ENCODE data around the gene GPR137B.

GPR137B gene

DNA sequence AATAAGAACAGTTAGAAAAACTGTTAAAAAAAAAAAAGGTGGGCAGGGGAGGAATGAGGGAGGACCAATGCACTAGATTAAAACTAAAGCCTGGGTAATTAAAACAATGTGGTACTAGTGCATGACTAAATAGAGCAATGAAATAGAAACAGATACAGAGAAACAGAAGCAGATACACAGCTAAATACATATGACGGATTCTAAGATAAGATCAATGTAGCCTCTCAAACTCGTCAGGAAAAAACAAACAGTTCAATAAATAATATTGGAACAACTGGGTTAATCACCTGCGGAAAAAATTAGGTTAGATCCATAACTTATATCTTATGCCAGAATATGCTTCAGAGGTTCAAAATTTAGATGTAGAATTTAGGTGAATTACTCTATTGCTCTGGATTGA is 71.2 kb downstream of the GPR137B start:
- no peak overlapping the region for H3K4me3 ChIP-seq (ENCODE audit: low read depth, low read length)
- no peak for DNase-seq (ENCODE audit: low read depth)
- TF ChIP-seq, protein P1, sequence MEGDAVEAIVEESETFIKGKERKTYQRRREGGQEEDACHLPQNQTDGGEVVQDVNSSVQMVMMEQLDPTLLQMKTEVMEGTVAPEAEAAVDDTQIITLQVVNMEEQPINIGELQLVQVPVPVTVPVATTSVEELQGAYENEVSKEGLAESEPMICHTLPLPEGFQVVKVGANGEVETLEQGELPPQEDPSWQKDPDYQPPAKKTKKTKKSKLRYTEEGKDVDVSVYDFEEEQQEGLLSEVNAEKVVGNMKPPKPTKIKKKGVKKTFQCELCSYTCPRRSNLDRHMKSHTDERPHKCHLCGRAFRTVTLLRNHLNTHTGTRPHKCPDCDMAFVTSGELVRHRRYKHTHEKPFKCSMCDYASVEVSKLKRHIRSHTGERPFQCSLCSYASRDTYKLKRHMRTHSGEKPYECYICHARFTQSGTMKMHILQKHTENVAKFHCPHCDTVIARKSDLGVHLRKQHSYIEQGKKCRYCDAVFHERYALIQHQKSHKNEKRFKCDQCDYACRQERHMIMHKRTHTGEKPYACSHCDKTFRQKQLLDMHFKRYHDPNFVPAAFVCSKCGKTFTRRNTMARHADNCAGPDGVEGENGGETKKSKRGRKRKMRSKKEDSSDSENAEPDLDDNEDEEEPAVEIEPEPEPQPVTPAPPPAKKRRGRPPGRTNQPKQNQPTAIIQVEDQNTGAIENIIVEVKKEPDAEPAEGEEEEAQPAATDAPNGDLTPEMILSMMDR (IDR thresholded peaks at IDR 0.05; ENCODE audit: control insufficient read depth, extremely low read depth, insufficient read depth) = no peak

DNA sequence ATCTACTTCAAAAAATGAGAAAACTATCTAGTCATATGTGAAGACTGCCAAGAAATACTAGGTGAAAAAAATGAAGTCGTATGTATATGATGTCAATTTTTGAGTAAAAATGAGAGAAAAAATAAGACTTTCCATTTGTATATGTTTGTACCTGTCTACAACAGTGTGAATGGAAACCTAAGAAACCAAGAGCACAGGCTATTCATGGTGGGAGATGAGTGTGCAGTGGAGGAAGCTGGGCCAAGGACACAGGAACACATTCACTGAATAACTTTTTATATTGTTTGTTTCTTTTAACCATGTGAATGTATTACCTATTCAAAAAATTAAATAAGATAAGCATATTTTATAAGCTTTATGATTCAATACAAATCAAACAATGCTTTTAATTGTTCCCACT is 72.4 kb downstream of the GPR137B start:
- TF ChIP-seq, protein P1 (IDR thresholded peaks at IDR 0.05; ENCODE audit: control insufficient read depth, extremely low read depth, insufficient read depth) = no peak
- no peak overlapping the region for H3K4me3 ChIP-seq (ENCODE audit: low read depth, low read length)
- DNase-seq (ENCODE audit: low read depth) = no peak

DNA sequence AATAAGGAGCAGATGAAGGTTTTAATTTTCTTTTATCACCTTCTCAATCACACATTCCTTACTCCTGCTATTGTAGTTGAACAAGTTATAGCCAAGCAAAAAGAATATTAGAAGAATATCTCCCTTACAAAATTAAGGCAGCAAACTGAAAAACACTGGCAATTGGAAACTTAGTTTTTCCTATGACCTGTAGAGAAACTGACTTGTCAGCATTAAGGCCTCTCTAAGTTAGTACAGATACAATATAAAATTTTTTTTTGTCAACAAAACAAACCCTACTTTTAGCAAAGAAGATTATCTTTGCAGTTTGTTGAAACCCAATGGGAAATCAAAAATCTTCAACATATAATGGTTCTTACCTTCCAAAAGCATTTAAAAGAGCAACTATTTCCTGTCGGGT is 78.1 kb downstream of the GPR137B start:
- TF ChIP-seq, protein P1 (IDR thresholded peaks at IDR 0.05; ENCODE audit: control insufficient read depth, extremely low read depth, insufficient read depth) = no peak

DNA sequence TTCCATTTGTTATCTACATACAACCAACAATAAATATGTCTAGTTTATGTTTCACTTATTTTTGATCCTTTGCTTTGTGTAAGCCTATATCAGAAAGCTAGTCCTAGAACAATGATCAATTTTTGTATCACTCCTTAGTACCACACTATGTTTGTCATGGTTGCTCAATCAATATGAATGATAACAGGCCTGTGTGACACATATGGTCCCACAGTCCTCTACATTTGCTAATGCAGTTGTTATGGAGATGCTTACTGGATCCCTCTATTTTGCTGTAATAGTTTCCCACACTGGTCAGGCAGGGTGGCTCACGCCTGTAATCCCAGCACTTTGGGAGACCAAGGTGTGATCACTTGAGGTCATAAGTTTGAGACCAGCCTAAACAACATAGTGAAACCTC is 80.3 kb downstream of the GPR137B start:
- H3K4me3 ChIP-seq (ENCODE audit: low read depth, low read length) = no peak overlapping the region
- no peak for DNase-seq (ENCODE audit: low read depth)
- TF ChIP-seq, protein P1 (IDR thresholded peaks at IDR 0.05; ENCODE audit: control insufficient read depth, extremely low read depth, insufficient read depth) = no peak

More for the DNA sequence above, 78.1 kb downstream of the GPR137B start:
- H3K4me3 ChIP-seq (ENCODE audit: low read depth, low read length) = no peak overlapping the region
- DNase-seq (ENCODE audit: low read depth) = no peak

DNA sequence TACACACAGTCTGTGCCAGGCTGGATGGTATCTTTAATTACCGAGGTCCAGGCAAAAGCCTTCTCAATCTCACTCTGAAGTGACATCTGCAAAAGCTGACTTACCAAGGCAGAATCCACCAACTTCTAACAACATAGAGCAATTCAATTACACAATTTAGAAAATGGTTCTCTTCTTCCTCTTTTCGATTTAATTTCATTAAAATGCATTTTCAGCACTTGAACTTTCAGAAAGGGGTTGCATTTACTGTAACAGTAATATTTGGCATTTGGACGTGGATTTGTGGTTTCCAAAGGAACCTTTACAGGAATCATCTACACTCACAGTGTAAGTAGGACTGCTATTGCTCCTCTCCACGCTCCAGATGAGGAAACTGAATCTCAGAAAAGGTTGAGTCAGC is 86.1 kb downstream of the GPR137B start:
- TF ChIP-seq, protein P1 (IDR thresholded peaks at IDR 0.05; ENCODE audit: control insufficient read depth, extremely low read depth, insufficient read depth) = no peak
- no peak overlapping the region for H3K4me3 ChIP-seq (ENCODE audit: low read depth, low read length)
- no peak for DNase-seq (ENCODE audit: low read depth)

DNA sequence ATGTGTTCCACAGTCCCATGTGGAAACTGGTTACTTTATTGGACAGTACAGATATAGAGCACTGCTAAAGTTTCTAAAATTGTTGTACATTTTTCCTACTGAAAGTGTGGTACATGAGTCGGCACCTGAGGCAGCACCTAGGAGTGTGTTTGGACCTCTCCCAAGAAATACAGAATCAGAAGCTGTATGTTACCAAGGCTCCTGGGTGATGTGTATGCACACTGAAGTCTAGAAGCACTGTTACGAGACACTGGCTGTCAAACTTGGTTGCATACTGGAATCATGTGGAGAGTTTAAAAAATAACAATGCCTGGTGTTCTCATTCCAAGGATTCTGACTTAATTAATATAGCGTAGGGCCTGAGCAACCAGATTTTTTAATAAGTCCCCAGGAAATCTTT is 92.8 kb downstream of the GPR137B start:
- DNase-seq (ENCODE audit: low read depth) = no peak
- H3K4me3 ChIP-seq (ENCODE audit: low read depth, low read length) = no peak overlapping the region

DNA sequence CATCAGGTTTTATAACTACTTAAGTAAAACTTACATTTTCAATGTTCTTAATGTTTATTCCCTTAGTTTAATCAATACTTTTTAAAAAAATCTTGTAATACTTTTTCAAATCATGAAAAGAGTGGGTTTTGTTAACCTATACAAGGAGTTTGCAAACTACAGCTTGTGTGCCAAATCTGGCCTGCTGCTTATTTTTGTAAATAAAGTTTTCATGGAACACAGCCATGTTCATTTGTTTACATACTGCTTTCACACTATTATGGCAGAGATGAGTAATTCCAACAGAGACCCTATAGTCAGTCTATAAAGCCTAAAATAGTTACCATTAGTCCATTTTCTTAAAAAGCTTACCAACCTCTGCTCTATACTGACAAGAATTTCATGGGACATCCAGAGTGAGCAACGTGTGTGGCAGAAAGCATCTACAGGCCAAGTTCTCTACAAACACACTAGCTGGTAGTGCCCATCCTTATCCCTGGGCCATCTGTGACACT is 96.8 kb downstream of the GPR137B start:
- H3K4me3 ChIP-seq (ENCODE audit: low read depth, low read length) = no peak overlapping the region
- TF ChIP-seq, protein P1 (IDR thresholded peaks at IDR 0.05; ENCODE audit: control insufficient read depth, extremely low read depth, insufficient read depth) = no peak
- peak; percentile 18 for DNase-seq (ENCODE audit: low read depth)

More for the DNA sequence above, 92.8 kb downstream of the GPR137B start:
- TF ChIP-seq, protein P1 (IDR thresholded peaks at IDR 0.05; ENCODE audit: control insufficient read depth, extremely low read depth, insufficient read depth) = no peak
